GM21447 (cell line): ENCODE data around the gene MACROH2A2.
A peak's percentile ranks its signal among the peaks of the same experiment; 100 is the strongest.

Experiments used
- ATAC-seq: cut with Tn5 transposase; IDR thresholded peaks from one replicate; pipeline ENCODE4 v1.9.1; 2021; ENCODE audit not compliant: unreplicated experiment

Gene MACROH2A2

GRCh38 chr10:70125918-70126552 lies 73.4 kb downstream of the MACROH2A2 start:
- no peak for ATAC-seq

DNA sequence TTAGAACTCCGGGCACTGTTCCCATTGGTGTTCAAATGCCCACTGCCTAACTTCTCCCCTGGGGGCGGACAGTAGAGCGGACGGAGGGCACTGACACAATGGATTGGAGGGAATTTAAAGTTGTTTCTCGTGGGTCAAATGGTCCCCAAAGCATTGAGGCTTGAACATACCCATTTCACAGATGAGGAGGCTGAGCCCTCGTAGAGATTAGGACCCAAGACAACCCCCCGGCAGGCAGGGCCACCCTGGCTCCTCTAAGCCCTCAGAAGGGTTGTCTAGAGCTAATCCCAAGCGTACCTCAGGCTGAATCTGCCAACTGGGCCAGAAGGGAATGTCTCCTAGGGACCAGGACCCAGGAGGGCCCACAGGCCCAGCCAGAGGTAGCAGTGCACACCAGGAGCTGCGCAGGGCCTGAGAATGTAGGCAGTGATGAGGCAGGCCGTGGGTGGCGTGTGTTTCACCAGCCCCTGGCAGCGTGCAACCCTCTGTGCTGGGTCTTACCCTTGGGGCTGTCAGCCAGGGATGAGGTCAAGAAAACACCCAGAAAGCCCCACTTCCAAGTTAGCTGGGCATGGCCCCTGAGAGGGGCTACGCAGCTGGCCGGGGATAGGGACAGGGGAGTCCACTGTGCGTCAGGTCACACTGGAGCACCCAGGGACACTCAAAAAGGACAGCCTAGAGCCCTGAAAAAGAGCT lies 74.2 kb downstream of the MACROH2A2 start:
- ATAC-seq = no peak

DNA sequence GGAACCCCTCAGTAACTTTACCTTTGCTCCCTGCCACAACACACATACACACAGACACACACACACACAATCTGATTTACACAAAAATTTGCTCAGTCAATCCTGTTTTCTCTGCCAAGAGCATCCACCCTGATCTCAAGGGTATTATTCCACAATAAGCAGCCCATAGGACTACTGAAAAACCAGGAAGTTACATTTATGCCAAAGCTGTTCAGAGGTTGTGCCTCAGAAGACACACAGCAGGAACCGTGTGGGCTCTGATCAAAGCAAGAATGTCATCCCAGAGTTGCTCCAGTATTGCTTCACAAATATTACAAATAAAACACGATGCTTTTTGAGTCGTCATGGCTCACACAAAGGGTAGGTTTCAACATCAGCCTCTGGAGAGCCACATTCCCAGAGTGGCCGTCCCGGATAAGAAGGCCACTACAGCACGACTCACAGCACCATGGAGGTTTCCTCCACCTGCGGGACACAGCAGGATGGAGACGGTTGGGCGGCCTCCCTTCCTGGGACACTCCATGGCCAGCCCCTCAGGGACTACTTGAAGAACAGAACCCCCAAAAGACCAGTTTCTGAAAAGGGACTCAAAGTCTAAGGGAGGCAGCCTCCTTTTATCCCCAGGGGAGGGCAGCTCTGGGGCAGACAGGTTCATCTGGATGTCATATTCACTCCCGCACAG lies 78.4 kb downstream of the MACROH2A2 start:
- ATAC-seq = no peak

DNA sequence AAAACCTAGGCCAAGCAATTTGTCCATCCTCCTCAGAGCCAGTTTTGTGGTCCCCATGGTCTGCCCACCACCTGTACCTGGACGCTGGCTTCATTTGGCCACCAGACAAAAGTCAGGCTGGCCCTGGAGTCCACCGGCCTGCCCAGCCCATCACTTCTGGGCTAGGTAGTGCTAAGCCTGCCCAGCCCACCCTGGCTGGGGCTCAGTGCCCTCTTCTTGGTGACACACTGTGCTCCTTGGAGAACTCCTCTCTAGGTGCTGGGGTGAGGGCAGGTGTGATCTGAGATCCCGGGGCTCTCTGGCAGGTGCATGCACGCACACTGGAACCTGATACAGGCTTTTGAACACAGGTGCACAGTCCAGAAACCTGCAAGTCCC lies 78.9 kb downstream of the MACROH2A2 start:
- no peak for ATAC-seq

DNA sequence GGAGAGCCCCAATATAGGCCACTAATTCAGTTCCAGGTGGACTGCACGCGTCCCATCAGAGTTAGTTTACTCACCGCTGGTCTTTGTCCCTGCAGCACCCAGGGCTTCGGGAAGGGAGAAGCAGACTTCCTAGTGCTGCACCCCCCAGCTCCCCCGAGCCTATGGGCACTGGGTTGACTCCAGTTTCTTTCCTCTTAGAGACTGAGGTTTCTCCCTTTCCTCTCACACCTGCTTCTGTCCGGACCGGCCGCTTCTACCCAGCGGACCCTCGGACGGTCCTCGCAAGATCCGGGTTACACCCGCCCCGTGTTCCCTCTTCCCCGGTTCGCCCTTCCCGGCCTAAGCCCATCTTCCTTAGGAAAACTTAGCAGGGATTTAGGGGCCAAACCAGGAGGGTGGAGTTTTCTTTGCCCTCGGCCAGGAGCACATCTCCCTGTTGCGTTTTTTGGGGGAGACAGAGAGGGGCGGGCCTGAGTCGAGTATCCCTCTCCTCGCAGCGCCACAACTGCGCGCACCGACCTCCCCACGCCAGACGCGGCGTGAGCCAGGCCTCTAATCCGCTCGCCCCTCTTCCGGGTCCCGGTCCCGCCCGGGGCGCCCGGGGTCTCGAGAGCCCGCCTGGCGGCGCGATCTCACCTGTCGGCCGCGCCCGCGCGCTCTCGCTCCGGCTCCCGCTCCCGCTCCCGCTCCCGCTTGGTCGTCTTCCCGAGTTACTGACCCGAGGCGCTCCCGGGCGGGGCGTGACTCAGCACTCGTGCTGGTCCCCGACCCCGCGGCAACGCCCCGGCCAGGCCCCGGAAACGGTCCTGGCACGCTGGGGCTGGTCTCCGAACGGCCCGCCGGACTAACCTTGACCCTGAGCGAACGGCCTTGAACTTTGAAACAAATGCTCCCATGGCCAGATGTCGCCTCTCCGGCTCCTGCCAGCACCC lies 79.7 kb downstream of the MACROH2A2 start, which contains the start of gene AIFM2:
Gene AIFM2 (minus strand): TSS at position 728 of the 932 bp plus-strand sequence. CDS start 8,741 bp downstream, outside the sequence.
- peak; percentile 84 for ATAC-seq

DNA sequence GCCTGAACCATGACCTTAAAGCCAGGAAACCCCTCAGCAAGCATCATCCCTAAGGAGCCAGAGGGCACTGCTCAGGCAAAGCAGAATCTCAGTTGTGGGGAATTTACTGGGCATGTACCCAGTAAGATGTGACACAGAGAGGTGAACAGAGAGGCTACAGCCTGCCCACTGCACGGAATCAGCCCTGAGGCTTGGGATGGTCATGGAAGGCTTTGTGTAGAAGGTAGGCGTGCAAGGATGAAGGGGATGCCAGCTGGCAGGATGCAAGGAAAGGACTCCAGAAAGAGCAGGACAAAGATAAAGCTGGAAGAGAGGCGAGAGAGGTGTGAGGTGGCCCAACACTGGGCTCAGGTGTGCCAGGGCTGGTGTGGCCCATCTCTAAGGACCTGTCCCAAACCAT lies 82.4 kb downstream of the MACROH2A2 start:
- no peak for ATAC-seq

DNA sequence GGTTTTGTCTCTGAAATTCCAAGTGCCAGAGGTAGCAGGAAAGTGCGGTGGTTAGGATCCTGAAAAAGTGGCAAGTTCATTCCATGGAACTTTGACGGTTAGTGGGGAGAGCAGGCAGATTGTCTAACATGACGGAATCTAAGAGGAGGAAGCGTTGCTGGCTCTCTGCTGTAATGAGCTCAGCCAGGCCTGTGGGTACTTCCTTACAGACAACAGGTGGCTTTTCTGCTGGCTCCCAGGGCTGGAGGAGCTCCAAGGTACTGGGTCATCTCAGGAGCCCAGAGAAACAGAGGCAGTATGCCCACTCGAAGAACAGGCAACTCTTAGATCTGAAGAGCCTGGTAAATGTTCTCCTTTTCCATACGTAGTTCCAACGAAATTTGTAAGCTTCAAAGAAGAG lies 83.0 kb downstream of the MACROH2A2 start:
- no peak for ATAC-seq

GRCh38 chr10:70137135-70137534 lies 84.5 kb downstream of the MACROH2A2 start:
- no peak for ATAC-seq

GRCh38 chr10:70137927-70138883 lies 85.6 kb downstream of the MACROH2A2 start:
- ATAC-seq = no peak

GRCh38 chr10:70139151-70139996 lies 86.7 kb downstream of the MACROH2A2 start:
- no peak for ATAC-seq

DNA sequence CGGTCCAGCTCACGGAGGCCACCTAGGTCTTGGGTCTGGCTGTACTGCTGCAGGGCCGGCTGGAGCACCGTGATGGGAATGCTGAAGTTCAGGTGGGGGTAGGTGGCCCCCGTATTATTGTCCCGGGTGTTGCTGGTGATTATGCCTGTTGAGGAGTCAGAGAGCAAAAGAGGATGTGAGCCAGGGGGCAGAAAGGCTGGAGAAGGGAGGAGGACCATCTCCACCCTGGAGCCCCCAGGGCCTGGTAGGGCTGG lies 87.3 kb downstream of the MACROH2A2 start:
- no peak for ATAC-seq

DNA sequence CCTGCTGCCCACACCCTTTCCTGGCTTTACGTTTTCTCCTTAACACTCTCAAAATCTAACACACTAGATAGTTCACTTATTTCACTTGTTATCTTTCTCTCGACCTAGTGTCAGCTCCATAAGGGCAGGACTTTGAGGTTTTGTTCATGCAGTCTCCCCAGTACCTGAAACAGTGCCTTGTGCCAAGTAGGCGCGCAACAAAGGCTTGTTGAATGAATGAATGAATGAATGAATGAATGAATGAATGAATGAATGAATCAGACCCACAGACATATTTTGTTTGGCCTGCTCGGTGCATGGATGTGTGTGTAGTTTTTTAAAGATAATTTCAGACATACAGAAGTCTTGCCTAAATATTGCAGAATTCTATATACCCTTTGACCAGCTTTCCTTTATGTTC lies 87.7 kb downstream of the MACROH2A2 start:
- ATAC-seq = no peak

DNA sequence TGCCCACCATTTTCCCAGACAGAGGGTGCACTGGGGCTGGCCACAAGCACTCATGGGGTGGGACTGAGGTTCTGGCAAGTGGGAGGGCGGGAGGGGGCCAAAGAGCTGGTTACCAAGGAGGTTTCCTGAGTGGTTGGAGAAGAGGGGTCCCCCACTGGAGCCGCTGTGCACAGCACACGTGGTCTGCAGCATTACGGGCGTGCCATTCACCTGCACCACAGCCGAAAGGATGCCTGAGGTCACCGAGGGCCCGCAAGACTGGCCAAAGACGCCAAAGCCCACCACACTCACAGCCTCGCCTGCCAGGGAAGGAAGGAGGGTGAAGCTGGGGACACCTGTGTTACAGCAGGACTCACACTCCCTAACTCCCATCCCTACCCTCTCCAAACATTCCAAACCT lies 89.9 kb downstream of the MACROH2A2 start:
- no peak for ATAC-seq

- no peak for ATAC-seq
These were observed 91.9 kb downstream of the MACROH2A2 start for GRCh38 chr10:70144372-70145110.

DNA sequence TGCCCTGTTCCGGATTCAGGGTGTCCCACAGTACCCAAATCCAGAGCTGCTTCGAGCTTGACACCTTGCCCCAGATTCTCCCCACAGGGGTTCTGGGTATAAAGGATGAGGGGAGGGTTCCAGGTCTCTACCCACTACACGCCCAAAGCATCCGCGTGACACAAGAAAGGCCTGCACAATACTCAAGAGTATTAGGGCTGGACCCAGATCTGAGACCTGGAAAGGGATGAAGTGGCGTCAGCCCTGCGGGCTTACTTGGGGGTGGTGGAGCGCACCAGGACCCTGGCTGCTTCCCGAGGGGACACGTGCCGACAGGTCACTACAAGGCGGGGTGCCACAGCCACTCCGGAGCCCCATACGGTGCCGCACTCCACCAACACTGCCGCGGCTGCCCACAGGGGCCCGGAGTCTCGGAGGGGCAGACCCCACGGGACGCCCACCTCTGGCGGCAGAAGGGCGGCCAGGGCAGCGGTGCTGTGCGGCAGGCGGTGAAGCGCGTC lies 92.6 kb downstream of the MACROH2A2 start:
- peak; percentile 6 for ATAC-seq

DNA sequence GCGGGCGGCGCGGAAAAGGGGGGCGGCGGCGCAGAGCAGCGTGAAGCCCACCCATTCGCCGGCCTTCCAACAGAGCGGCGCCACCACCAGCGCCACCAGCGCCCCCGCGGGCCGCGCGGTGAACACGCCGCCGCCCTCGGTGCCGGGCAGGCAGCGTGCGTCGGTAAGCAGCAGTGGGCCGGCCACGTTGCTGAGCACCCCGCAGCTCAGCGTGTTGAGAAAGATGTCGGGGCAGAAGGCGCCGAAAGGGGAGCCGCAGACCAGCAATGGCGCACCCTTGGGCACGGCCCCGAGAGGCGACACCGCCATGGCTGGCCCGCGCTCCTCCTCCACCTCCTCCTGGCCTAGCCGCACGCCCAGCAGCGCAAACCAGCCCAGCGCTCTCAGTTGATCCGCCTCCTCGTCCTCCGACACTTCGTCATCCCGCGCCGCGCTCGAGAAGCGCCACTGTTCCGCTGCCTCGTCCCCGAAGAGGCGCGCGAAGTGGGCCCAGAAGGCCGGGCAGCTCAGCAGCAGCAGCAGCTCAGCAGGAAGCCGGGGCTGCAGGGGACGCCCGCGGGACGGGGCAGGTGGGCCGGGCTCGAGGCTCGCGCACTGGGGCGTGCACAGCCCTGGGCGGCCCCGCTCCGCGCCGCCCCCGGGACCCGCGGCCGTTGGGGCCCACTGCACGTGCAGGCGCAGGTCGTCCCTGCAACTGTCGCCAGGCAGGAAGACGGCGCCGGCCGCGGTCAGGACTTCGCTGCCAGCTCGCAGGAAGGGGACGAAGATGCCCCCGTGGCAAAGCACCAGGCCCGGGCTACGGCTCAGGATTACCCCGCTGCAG lies 93.2 kb downstream of the MACROH2A2 start:
- ATAC-seq = peak; percentile 41

DNA sequence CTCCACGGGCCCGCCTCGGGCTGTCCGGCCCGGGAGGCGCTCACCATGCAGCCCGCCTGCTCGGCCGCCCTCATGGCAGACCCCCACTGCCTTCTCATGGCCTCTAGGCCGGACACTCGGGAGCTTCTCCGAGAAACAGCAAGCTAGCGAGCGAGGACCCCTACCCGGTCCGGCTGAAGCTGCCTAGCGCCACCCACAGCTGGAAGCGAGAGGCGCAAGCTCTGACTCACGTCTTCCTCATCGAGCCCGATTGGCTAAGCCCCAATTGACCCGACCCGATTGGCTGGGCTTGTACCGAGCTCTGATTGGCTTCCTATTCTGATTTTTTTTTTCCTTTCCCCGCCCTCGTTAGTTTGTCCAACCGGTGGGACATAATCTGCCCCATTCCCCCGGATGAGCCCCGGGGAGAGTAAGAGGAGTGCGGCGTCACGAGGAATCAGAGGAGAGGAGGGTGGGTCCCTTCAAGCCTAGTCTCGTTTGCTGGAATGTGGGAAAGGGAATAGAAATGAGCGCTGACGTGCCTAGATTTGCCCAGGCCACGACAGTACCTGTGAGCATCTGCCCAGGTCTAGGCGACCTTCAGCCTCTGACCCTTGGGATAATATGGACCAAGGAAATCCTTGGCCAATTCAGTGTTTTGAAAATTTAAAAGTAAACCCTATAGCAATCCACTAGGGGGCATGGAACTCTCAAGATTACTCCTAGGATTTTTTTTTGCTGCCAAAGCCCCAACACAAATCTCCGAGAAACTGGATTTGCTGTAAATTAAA lies 94.0 kb downstream of the MACROH2A2 start, which contains the start of gene TYSND1:
Gene TYSND1 (minus strand): TSS at position 212 of the 770 bp plus-strand sequence. CDS start 114 bp downstream, at position 98.
- ATAC-seq = peak; percentile 91
